Astrocyte (in vitro differentiated cells and primary cell): ENCODE data around the gene PACSIN1.

Source experiments
- CTCF ChIP-seq: IDR thresholded peaks from 2 replicates; pipeline ENCODE4 v1.5.1; 2011; ENCODE audit warnings: low read depth, mild to moderate bottlenecking, inconsistent platforms, low read length, moderate library complexity; ENCODE audit not compliant: insufficient read depth
- EZH2 ChIP-seq: IDR thresholded peaks from 2 replicates; pipeline ENCODE4 v1.6.1; 2012; ENCODE audit warnings: mild to moderate bottlenecking, low read length, inconsistent platforms; ENCODE audit not compliant: insufficient read depth

GRCh38 chr6:34583461-34583860, 117.6 kb downstream of the PACSIN1 start:
- TF ChIP-seq EZH2 (no peak), CTCF (no peak)
